GM23248 (cell line): ENCODE results near the gene PTPRN2.

Source experiments
- EZH2 ChIP-seq: fragments of 200-600 bp; sonication (generic); IDR thresholded peaks from 2 replicates; pipeline ENCODE4 v1.6.1; 2018; ENCODE audit warnings: antibody characterized with exemption, mild to moderate bottlenecking; ENCODE audit not compliant: insufficient read depth, poor library complexity, severe bottlenecking
- EZH2phosphoT487 ChIP-seq: fragments of 200-600 bp; sonication (generic); IDR thresholded peaks from 2 replicates; pipeline ENCODE4 v1.6.1; 2018; ENCODE audit warnings: antibody characterized with exemption, moderate library complexity, mild to moderate bottlenecking, low read depth; ENCODE audit not compliant: insufficient read depth

GRCh38 chr7:157762824-157763223, 824.8 kb downstream of the PTPRN2 start:
- TF ChIP-seq EZH2phosphoT487: no peak
- no peak for TF ChIP-seq EZH2
